RWPE1 (cell line): ENCODE data around the gene TNFSF4.

Experiments used
- CTCF ChIA-PET: fragments of 350-600 bp; sonication (Branson Sonifier 250); formaldehyde crosslinking; extraction: SDS; loops from one replicate; lab custom pipeline; 2021; lab: Yijun Ruan, JAX
- POLR2A ChIA-PET: fragments of 400-600 bp; formaldehyde crosslinking; extraction: SDS; loops from one replicate; lab custom pipeline; 2020; ENCODE audit warnings: antibody characterized with exemption; ENCODE audit not compliant: low non-redundant PET; lab: Yijun Ruan, JAX
- DNase-seq: peaks from one replicate; pipeline ENCODE4 v3.0.0; 2012; ENCODE audit warnings: low spot score
- H3K27ac ChIP-seq: fragments of 450-650 bp; 2 replicates; pipeline ENCODE4 v1.5.1; 2017
- CTCF ChIP-seq: fragments of 450-650 bp; conservative IDR thresholded peaks from 2 replicates; pipeline ENCODE4 v1.5.1; 2017; ENCODE audit warnings: low read depth, mild to moderate bottlenecking

The TNFSF4 gene

GRCh38 chr1:173224949-173225348 is 17.8 kb upstream of the TNFSF4 start:
- DNase-seq = no peak
- no peak for TF ChIP-seq CTCF
- CTCF ChIA-PET = interaction anchor here (1.2 kb wide), 1 partner anchor 21 kb away, joined by 3 read pairs; no protein-coding TSS in a partner anchor
- POLR2A ChIA-PET = no interaction called here
- H3K27ac ChIP-seq = no peak overlapping the region

- CTCF ChIA-PET = interaction anchor here (1.2 kb wide), 1 partner anchor 20 kb away, joined by 3 read pairs; no protein-coding TSS in a partner anchor
These were observed 17.3 kb upstream of the TNFSF4 start for GRCh38 chr1:173224280-173224892.

GRCh38 chr1:173223031-173223380 is 15.9 kb upstream of the TNFSF4 start:
- TF ChIP-seq CTCF = no peak
- ChIA-PET CTCF (no interaction called here), POLR2A (no interaction called here)
- no peak for DNase-seq
- no peak overlapping the region for H3K27ac ChIP-seq

More at GRCh38 chr1:173224280-173224892, 17.3 kb upstream of the TNFSF4 start:
- POLR2A ChIA-PET = no interaction called here
- no peak overlapping the region for H3K27ac ChIP-seq
- TF ChIP-seq CTCF = no peak
- DNase-seq = no peak

- ChIA-PET CTCF (interaction anchor here (0.5 kb wide), 1 partner anchor 470 kb away, joined by 4 read pairs; no protein-coding TSS in a partner anchor), POLR2A (no interaction called here)
- no peak for TF ChIP-seq CTCF
- H3K27ac ChIP-seq = no peak overlapping the region
- DNase-seq = no peak
These were observed 15.3 kb upstream of the TNFSF4 start for GRCh38 chr1:173222149-173223030.

GRCh38 chr1:173220157-173220556 is 13.0 kb upstream of the TNFSF4 start:
- ChIA-PET POLR2A (interaction anchor here (0.6 kb wide), 1 partner anchor 40 kb away, joined by 4 read pairs; no protein-coding TSS in a partner anchor), CTCF (no interaction called here)
- DNase-seq = no peak
- no peak for TF ChIP-seq CTCF
- no peak overlapping the region for H3K27ac ChIP-seq

- no peak for TF ChIP-seq CTCF
- CTCF ChIA-PET = interaction anchor here (0.6 kb wide), 1 partner anchor 78 kb away, joined by 4 read pairs; no protein-coding TSS in a partner anchor
These were observed 6.5 kb upstream of the TNFSF4 start for GRCh38 chr1:173213665-173214064.

More at GRCh38 chr1:173213665-173214064, 6.5 kb upstream of the TNFSF4 start:
- H3K27ac ChIP-seq = no peak overlapping the region
- POLR2A ChIA-PET = no interaction called here
- no peak for DNase-seq
